ENCODE results near the gene FGF1.

Gene FGF1

GRCh38 chr5:142697356-142698255 lies 11.7 kb upstream of the FGF1 start:
- no peak for DNase-seq (ENCODE audit: insufficient read length, low spot score)
- FAIRE-seq: no peak

DNA sequence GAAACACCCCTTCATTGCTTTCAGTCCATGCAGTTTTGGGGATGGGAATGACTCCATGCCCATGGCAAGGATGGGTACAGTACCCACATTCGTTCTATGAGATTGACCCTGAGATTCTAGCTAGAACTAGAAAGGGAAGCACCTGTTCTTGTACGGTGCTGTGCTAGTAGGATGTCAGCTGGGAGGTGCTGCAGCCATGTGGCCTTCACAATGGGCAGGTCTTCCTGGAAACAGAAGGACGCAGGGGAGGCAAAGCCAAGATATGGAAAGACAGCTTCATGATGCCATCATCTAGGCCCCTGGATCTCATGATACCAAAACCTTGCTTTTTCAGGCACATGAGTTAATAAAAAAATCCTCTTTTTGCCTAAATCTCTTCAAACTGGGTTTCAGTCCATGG lies 10.5 kb upstream of the FGF1 start:
- FAIRE-seq (no peak), DNase-seq (ENCODE audit: insufficient read length, low spot score) (no peak)

DNA sequence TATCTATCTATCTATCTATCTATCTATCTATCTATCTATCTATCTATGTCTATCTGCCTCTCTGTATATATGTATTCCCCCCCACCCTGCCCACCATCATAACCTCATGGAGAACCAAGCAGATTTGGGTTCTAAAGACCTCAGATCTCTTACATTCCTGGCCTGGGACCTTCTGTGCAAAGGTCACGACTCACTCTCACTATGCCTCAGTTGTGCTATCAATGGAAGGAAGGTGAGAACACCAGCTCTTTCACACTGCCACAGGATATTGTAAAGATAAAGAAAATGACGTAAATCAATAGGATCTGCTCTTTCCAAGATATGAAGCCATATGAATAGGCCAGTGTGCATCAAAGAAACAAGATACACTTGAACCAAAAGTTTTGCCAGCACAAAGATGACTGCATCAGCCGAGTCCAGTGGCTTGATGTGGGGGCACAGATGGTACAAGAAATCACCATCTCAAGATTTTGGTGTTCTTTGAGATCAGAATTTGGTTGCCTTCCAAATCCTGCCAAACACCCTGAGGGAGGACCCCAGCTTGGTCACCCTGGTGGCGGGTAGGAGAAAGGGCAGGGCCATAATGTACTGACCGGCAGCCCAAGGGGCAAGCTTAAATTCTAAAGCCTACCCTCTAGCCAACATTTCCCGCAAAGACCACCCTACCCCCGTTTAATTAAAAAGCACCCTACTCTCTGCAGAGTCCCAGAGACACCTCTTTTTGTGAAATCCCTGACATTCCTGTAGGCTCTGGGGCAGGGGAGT lies 8.4 kb upstream of the FGF1 start:
- FAIRE-seq: no peak
- no peak for DNase-seq (ENCODE audit: insufficient read length, low spot score)

- FAIRE-seq: no peak
- no peak for DNase-seq (ENCODE audit: insufficient read length, low spot score)
Measured at GRCh38 chr5:142692321-142692894, 6.5 kb upstream of the FGF1 start.

DNA sequence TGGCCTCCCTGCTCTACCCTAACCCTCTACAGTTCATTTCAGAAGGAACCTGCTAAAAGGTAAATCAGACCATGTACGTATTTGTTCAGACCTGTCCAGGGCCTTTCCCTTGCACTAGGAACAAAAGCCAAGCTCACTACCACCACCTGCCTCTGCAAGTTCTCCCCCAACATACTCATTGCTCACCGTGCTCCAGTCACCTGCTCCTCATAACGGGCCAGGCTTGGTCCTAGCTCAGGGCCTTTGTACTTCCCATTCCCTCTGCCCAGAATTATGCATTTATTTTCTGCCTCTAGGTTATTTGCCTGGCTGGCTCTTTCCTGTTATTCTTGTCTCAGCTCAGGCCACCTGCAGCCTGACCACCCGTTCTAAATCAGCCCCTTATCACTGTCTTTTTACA lies 4.8 kb upstream of the FGF1 start:
- FAIRE-seq (no peak), DNase-seq (ENCODE audit: insufficient read length, low spot score) (no peak)

GRCh38 chr5:142689081-142689480 lies 3.2 kb upstream of the FGF1 start:
- no peak for FAIRE-seq
- DNase-seq (ENCODE audit: insufficient read length, low spot score): no peak

GRCh38 chr5:142688281-142688989 lies 2.5 kb upstream of the FGF1 start:
- no peak for DNase-seq (ENCODE audit: insufficient read length, low spot score)
- no peak for FAIRE-seq

GRCh38 chr5:142686968-142687367 lies 1.1 kb upstream of the FGF1 start:
- no peak for FAIRE-seq

GRCh38 chr5:142686210-142686734 lies 382 bp upstream of the FGF1 start:
- DNase-seq (ENCODE audit: insufficient read length, low spot score): no peak
- no peak for FAIRE-seq

More at GRCh38 chr5:142686968-142687367, 1.1 kb upstream of the FGF1 start:
- no peak for DNase-seq (ENCODE audit: insufficient read length, low spot score)

DNA sequence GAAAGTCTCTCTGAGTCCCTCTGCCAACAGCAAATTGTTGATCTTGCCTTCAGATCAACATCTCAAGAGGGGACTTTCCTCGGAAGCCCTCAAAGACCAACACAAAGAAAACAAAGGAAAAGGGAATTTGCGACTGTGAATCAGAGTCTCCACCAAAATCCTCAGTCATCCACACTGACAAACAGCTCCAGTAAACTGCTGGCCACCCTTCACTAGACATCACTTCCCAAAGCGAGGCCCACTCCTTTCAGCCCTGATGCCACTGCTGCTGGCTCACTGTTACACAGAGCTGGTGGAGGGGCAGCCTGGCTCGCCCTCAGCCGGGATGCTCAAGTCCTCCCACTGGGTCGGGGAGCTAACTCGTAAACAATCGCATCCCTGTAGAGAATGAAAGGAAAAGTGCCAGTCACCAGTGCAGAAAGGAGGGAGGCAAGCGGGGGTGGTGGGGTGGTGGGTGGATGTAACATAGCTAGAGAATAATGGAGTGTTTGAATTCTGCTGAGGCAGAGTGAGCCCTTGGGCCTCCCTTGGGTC lies 1.3 kb downstream of the FGF1 start:
- FAIRE-seq (no peak), DNase-seq (ENCODE audit: insufficient read length, low spot score) (no peak)

DNA sequence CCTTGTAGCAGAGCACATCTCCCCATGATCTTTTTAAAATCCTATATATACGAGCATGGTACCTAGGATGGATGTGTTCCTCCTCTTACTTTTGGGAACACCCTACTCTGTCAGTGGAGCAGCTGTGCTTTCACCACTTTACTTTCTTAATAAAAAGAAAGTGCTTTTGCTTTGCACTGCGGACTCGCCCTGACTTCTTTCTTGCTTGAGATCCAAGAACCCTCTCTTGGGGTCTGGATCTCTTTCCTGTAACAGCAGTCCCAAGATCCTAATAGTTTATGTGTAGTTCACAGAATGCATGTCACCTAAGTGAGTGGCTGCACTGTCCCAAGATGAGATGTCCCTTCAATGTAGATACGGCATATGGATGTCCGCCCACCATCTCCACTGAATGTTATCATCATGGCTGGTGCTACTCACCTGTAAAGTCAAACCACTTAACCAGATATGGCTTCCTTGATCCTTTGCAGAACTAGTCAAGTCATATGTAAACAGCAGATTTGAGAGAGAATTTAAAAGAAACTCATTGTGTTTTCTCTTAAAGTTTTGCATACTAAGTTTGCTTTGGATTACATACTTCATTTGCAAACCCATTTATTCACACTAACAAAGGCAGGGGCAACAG lies 1.9 kb downstream of the FGF1 start:
- DNase-seq (ENCODE audit: insufficient read length, low spot score): no peak
- no peak for FAIRE-seq

GRCh38 chr5:142683116-142683515 lies 2.8 kb downstream of the FGF1 start:
- no peak for FAIRE-seq
- no peak for DNase-seq (ENCODE audit: insufficient read length, low spot score)

GRCh38 chr5:142680605-142681259 lies 5.2 kb downstream of the FGF1 start:
- FAIRE-seq (no peak), DNase-seq (ENCODE audit: insufficient read length, low spot score) (no peak)

DNA sequence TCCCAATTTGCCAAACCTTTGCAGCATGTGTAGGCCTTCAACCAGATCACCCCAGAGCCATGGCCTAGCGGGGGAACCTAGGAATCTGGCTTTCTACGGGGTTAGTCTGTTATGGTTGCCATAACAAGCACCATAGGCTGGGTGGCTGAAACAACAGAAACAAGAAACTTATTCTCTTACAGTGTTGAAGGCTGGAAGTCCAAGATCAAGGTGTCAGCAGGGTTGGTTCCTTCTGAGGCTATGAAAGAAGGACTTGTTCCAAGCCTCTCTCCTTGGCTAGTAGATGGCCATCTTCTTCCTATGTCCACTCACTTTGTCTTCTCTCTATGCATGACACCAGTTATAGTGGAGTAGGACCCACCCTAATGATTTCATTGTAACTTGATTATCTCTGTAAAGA lies 6.1 kb downstream of the FGF1 start:
- FAIRE-seq (no peak), DNase-seq (ENCODE audit: insufficient read length, low spot score) (no peak)

- FAIRE-seq (no peak), DNase-seq (ENCODE audit: insufficient read length, low spot score) (no peak)
Measured at GRCh38 chr5:142678529-142678928, 7.4 kb downstream of the FGF1 start.

DNA sequence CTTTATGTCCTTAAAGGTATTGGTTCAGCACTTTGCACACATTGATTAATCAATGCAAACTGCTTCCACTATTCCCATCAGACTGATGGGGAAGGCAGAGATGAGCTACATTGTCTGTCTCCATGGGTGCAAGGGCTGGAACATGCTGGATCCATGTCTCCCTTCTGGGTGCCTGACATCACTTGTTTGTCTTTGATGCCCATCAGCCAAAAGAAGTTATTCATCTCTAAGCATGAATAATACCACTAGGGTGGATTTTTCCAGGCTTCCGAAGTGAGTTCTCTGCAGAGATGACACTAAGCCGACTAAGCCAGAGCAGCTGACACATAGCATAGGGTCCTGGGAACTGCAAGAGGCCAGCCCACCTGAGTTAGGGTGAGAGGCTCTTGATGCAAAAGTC lies 8.7 kb downstream of the FGF1 start:
- DNase-seq (ENCODE audit: insufficient read length, low spot score) (no peak), FAIRE-seq (no peak)

GRCh38 chr5:142676318-142676717 lies 9.6 kb downstream of the FGF1 start:
- FAIRE-seq: no peak

DNA sequence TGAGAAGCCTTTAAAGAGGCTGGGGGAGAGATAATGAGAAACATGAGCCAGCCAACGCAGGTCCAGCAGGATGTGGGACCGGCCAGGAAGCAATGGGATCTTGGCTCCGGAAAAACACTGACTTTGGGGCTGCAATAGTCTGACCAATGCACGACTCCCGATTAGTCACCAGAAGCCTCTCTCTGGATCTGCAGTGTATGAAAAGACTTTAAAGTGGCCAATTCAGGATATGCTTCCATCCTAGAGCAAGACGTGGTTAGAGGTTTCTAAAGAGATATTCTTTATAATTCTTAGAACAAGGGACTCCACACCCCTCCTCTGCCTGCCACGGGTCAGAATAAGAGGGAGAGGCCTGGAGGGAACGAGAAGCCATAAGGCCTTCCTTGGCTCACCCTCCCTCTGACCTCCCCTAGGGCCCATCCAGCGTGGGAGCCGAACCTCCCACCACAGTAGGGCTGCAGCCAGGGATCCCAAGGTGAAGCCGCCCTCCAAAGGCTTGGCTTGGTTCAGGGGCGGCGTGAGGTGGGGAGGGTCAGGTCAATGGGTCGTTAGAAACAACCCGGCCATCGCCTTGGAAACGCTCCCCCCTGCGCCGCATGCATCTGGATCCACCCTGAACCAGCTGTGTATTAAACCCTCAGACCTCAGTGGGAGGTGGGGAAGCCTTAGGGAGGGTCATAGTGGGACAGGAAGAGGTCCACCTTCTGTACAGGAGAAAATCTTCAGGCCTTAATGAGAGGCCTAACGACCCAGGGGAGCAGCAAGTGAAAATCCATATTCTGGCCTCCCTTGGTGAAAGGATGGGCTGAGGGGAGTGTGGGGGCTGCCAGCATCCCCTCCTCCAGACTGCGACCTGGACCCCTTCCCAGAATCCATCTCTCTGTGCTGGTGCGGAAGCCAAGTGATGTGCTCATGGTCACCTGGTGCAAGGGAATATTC lies 11.1 kb downstream of the FGF1 start:
- DNase-seq (ENCODE audit: insufficient read length, low spot score): no peak
- FAIRE-seq: no peak

More at GRCh38 chr5:142676318-142676717, 9.6 kb downstream of the FGF1 start:
- DNase-seq (ENCODE audit: insufficient read length, low spot score): no peak

Data from GM19239 (cell line).